ENCODE data around the gene TRIM52. TPM values are rescaled to one million over a fixed set of nuclear protein-coding genes. Genes with fewer than 3 reads are reported as not detected.
A peak's percentile ranks its signal among the peaks of the same experiment; 100 is the strongest.
"Not testable (repeated sequence)": the region's sequence is repeated elsewhere in the genome, so short reads cannot be mapped to it uniquely, and the experiment has no call there.

Gene TRIM52
- polyA plus RNA-seq, 4 donors: 2.4 to 29.7 (median 7.2) TPM

DNA sequence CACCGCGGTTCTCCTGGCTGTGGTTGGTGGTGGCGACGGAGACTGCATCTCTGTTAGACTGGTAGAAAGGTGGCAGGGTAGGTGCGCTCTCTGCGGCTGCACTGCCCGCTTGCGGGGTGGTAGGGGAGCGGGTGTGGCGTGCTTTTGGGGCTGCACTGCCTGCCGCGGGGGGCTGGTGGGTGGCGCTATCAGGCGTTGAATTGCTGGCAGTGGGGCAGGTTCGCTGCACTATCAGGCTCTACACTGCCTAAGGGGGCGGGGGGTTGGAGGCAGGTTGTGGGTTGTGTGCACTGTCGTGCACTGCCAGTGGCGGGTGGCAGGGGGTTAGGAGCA is 21.0 kb upstream of the TRIM52 start:
- WGBS, 3 donors: 86 to 93% (median 90%) methylated on average over 16 to 18 of the region's 18 CpGs
- Histone ChIP-seq H3K36me3 (ENCODE audit: control insufficient read depth in 3 of 3, insufficient read depth in 2 of 3, low read depth in 1 of 3, low read length in 3 of 3) (no peaks in the 10 kb centered on the region), H3K27ac (ENCODE audit: low read depth in 1 of 3, low read length in 2 of 3) (no peak overlapping the region), H3K4me3 (ENCODE audit: low read depth in 1 of 3, low read length in 3 of 3) (no peak overlapping the region), H3K9me3 (ENCODE audit: control insufficient read depth in 2 of 2, insufficient read depth in 1 of 2, low read depth in 1 of 2, low read length in 1 of 2) (no peaks in the 10 kb centered on the region), H3K4me1 (ENCODE audit: control insufficient read depth in 3 of 3, insufficient read depth in 2 of 3, low read depth in 1 of 3, low read length in 2 of 3) (no peaks in the 10 kb centered on the region), H3K27me3 (ENCODE audit: control insufficient read depth in 3 of 3, insufficient read depth in 3 of 3, low read length in 3 of 3) (no peaks in the 10 kb centered on the region)
- no peak for FAIRE-seq
- no peak for DNase-seq

DNA sequence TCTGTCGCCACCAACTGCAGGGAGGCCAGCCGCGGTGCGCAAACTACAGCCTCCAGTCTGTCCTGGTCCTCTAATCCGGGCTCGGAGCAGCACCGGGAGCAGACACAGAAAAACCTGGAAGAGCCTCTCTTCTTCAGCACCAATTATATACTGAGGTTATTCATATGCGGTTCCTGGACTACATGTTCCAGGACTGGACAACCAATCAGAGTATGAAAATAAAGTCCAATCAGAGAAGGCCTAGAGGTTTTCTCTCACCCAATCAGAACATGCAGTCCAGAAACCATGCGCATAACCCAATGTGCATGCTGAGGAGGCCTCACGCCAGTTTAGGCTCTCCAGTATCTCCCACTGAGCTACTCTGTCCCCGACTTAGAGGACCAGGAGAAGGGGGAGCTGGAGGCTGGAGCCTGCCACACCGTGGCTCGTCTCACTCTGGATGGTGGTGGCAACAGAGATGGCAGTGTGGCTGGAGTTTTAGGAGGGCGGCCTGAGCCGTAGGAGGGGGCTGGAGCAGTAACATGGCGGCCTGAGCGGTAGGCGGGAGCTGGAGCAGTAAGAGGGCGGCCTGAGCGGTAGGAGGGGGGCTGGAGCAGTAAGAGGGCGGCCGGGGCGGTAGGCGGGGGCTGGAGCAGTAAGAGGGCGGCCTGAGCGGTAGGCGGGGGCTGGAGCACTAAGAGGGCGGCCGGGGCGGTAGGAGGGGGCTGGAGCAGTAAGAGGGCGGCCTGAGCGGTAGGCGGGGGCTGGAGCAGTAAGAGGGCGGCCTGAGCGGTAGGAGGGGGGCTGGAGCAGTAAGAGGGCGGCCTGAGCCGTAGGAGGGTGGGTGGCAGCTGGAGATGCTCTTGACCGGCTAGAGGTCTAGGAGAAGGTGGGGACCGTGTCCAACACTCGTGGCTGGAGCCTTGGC is 20.4 kb upstream of the TRIM52 start:
- H3K36me3 ChIP-seq (ENCODE audit: control insufficient read depth in 3 of 3, insufficient read depth in 2 of 3, low read depth in 1 of 3, low read length in 3 of 3): no peaks in the 10 kb centered on the region
- H3K4me1 ChIP-seq (ENCODE audit: control insufficient read depth in 3 of 3, insufficient read depth in 2 of 3, low read depth in 1 of 3, low read length in 2 of 3): no peaks in the 10 kb centered on the region
- no peaks in the 10 kb centered on the region for H3K9me3 ChIP-seq (ENCODE audit: control insufficient read depth in 2 of 2, insufficient read depth in 1 of 2, low read depth in 1 of 2, low read length in 1 of 2)
- no peak for FAIRE-seq
- no peaks in the 10 kb centered on the region for H3K27me3 ChIP-seq (ENCODE audit: control insufficient read depth in 3 of 3, insufficient read depth in 3 of 3, low read length in 3 of 3)
- no peak overlapping the region for H3K27ac ChIP-seq (ENCODE audit: low read depth in 1 of 3, low read length in 2 of 3)
- no peak overlapping the region for H3K4me3 ChIP-seq (ENCODE audit: low read depth in 1 of 3, low read length in 3 of 3)
- no peak for DNase-seq
- 90 to 94% (median 94%) methylated on average over 39 to 40 of the region's 40 CpGs for WGBS, 3 donors

DNA sequence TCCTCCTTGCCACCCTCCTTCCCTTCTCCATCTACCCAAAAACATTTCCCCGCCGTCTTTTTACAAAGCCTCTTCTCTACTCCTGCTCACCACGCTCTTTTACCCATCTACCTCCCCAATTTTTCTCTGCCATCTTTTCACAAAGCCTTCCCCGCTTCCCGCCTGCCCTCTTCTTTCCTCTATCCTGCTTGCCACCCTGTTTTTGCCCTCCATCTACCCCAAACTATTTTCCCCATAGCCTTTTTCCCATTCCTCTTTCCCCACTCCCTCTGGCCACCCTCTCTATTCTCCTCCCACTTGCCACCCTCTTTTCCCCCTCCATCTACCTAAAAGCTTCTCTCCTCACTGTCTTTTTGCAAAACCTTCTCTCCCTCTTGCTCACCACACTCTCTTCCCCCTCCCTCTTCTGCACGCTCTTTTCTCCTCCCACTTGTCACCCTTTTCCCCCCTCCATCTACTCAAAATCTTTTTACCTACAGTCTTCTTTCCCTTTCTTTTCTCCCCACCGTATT is 19.4 kb upstream of the TRIM52 start:
- H3K9me3 ChIP-seq (ENCODE audit: control insufficient read depth in 2 of 2, insufficient read depth in 1 of 2, low read depth in 1 of 2, low read length in 1 of 2): no peaks in the 10 kb centered on the region
- no peaks in the 10 kb centered on the region for H3K27me3 ChIP-seq (ENCODE audit: control insufficient read depth in 3 of 3, insufficient read depth in 3 of 3, low read length in 3 of 3)
- no peak overlapping the region for H3K27ac ChIP-seq (ENCODE audit: low read depth in 1 of 3, low read length in 2 of 3)
- WGBS, 3 donors: 82 to 89% (median 87%) methylated on average over 7 of the region's 7 CpGs
- DNase-seq (no peak), FAIRE-seq (no peak)
- H3K4me3 ChIP-seq (ENCODE audit: low read depth in 1 of 3, low read length in 3 of 3): no peak overlapping the region
- no peaks in the 10 kb centered on the region for H3K4me1 ChIP-seq (ENCODE audit: control insufficient read depth in 3 of 3, insufficient read depth in 2 of 3, low read depth in 1 of 3, low read length in 2 of 3)
- no peaks in the 10 kb centered on the region for H3K36me3 ChIP-seq (ENCODE audit: control insufficient read depth in 3 of 3, insufficient read depth in 2 of 3, low read depth in 1 of 3, low read length in 3 of 3)

DNA sequence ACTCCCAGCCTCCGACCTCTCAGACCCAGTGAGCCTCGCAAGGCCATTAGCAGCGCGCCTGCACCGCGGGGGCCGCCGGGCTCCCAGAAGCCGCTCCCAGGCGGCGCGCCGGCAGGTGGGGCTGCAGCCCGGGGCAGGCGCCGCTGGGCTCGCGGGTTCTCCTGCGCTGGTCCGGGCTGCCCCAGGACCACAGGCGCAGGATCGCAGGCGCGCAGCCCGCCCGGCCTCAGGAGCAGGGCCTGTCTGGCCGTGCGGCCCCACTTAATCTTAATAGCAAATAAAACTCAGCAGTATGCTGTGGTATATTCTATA is 12.4 kb upstream of the TRIM52 start:
- H3K27ac ChIP-seq (ENCODE audit: low read depth in 1 of 3, low read length in 2 of 3); H3K4me1 ChIP-seq (ENCODE audit: control insufficient read depth in 3 of 3, insufficient read depth in 2 of 3, low read depth in 1 of 3, low read length in 2 of 3); FAIRE-seq; H3K27me3 ChIP-seq (ENCODE audit: control insufficient read depth in 3 of 3, insufficient read depth in 3 of 3, low read length in 3 of 3); H3K36me3 ChIP-seq (ENCODE audit: control insufficient read depth in 3 of 3, insufficient read depth in 2 of 3, low read depth in 1 of 3, low read length in 3 of 3); H3K9me3 ChIP-seq (ENCODE audit: control insufficient read depth in 2 of 2, insufficient read depth in 1 of 2, low read depth in 1 of 2, low read length in 1 of 2); H3K4me3 ChIP-seq (ENCODE audit: low read depth in 1 of 3, low read length in 3 of 3): not testable (repeated sequence)
- WGBS, 3 donors: 19 to 34% (median 22%) methylated on average over 28 of the region's 28 CpGs
- DNase-seq: peak; percentile 29 to 62

DNA sequence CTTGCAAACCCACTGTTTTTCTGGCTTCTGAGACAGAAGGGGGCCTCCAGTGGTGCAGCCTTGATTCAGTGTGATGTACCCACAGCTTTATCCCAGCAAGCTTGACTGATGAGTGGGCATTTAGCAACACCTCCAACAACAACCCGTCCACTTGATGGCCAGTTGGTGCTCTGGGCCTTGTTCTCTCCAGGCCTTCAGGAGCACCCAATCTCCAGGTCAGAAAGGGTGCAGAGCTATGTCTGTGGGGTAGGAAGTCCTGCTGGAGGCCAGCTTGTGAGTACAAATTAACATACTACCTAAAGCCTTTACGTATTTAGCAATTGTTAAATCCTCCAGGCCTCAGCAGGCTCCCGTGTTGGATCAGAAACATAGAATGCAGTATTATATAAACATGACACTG is 10.1 kb upstream of the TRIM52 start:
- no peak for DNase-seq
- Histone ChIP-seq H3K27ac (ENCODE audit: low read depth in 1 of 3, low read length in 2 of 3) (no peak overlapping the region), H3K4me3 (ENCODE audit: low read depth in 1 of 3, low read length in 3 of 3) (no peak overlapping the region), H3K36me3 (ENCODE audit: control insufficient read depth in 3 of 3, insufficient read depth in 2 of 3, low read depth in 1 of 3, low read length in 3 of 3) (no peaks in the 10 kb centered on the region), H3K27me3 (ENCODE audit: control insufficient read depth in 3 of 3, insufficient read depth in 3 of 3, low read length in 3 of 3) (no peaks in the 10 kb centered on the region), H3K9me3 (ENCODE audit: control insufficient read depth in 2 of 2, insufficient read depth in 1 of 2, low read depth in 1 of 2, low read length in 1 of 2) (no peaks in the 10 kb centered on the region), H3K4me1 (ENCODE audit: control insufficient read depth in 3 of 3, insufficient read depth in 2 of 3, low read depth in 1 of 3, low read length in 2 of 3) (no peaks in the 10 kb centered on the region)
- 86 to 87% (median 86%) methylated on average over 3 of the region's 3 CpGs for WGBS, 3 donors
- no peak for FAIRE-seq

DNA sequence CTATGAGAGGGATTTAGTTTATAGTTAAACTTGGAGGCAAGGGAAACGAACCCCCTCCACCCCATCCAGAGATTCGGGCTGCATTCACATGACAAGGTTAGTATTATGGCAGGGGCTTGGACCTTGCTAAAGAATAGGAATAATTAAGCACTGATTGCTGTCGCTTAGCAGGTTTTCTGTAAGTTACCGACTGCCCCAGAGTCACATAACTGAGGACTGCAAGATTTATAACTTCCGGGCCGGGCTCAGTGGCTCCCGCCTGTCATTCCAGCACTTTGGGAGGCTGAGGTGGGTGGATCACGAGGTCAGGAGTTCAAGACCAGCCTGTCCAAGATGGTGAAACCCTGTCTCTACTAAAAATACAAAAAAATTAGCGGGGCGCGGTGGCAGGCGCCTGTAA is 7.0 kb upstream of the TRIM52 start:
- H3K27me3 ChIP-seq (ENCODE audit: control insufficient read depth in 3 of 3, insufficient read depth in 3 of 3, low read length in 3 of 3); H3K27ac ChIP-seq (ENCODE audit: low read depth in 1 of 3, low read length in 2 of 3); H3K4me3 ChIP-seq (ENCODE audit: low read depth in 1 of 3, low read length in 3 of 3); FAIRE-seq; H3K9me3 ChIP-seq (ENCODE audit: control insufficient read depth in 2 of 2, insufficient read depth in 1 of 2, low read depth in 1 of 2, low read length in 1 of 2); DNase-seq; H3K4me1 ChIP-seq (ENCODE audit: control insufficient read depth in 3 of 3, insufficient read depth in 2 of 3, low read depth in 1 of 3, low read length in 2 of 3): not testable (repeated sequence)
- H3K36me3 ChIP-seq (ENCODE audit: control insufficient read depth in 3 of 3, insufficient read depth in 2 of 3, low read depth in 1 of 3, low read length in 3 of 3): peaks cover 0 to 17% (median 0%) of the 10 kb centered on the region in 3 donors
- 85 to 89% (median 88%) methylated on average over 12 of the region's 12 CpGs for WGBS, 3 donors

DNA sequence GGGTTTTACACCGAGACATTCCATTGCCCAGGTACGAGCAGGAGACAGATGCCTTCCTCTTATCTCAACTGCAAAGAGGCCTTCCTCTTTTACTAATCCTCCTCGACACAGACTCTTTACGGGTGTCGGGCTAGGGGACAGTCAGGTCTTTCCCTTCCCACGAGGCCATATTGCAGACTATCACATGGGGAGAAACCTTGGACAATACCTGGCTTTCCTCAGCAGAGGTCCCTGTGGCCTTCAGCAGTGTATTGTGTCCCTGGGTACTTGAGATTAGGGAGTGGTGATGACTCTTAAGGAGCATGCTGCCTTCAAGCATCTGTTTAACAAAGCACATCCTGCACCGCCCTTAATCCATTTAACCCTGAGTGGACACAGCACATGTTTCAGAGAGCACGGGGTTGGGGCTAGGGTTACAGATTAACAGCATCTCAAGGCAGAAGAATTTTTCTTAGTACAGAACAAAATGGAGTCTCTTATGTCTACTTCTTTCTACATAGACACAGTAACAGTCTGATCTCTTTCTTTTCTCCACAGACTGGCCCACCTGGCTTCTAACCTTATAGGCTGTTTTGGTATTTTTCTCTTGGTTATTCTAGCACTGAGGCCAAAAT is 6.5 kb upstream of the TRIM52 start:
- H3K27me3 ChIP-seq (ENCODE audit: control insufficient read depth in 3 of 3, insufficient read depth in 3 of 3, low read length in 3 of 3); DNase-seq; H3K4me1 ChIP-seq (ENCODE audit: control insufficient read depth in 3 of 3, insufficient read depth in 2 of 3, low read depth in 1 of 3, low read length in 2 of 3); H3K4me3 ChIP-seq (ENCODE audit: low read depth in 1 of 3, low read length in 3 of 3); H3K9me3 ChIP-seq (ENCODE audit: control insufficient read depth in 2 of 2, insufficient read depth in 1 of 2, low read depth in 1 of 2, low read length in 1 of 2); FAIRE-seq; H3K27ac ChIP-seq (ENCODE audit: low read depth in 1 of 3, low read length in 2 of 3): not testable (repeated sequence)
- peaks cover 0 to 20% (median 0%) of the 10 kb centered on the region in 3 donors for H3K36me3 ChIP-seq (ENCODE audit: control insufficient read depth in 3 of 3, insufficient read depth in 2 of 3, low read depth in 1 of 3, low read length in 3 of 3)
- 50 to 61% (median 60%) methylated on average over 8 of the region's 8 CpGs for WGBS, 3 donors

DNA sequence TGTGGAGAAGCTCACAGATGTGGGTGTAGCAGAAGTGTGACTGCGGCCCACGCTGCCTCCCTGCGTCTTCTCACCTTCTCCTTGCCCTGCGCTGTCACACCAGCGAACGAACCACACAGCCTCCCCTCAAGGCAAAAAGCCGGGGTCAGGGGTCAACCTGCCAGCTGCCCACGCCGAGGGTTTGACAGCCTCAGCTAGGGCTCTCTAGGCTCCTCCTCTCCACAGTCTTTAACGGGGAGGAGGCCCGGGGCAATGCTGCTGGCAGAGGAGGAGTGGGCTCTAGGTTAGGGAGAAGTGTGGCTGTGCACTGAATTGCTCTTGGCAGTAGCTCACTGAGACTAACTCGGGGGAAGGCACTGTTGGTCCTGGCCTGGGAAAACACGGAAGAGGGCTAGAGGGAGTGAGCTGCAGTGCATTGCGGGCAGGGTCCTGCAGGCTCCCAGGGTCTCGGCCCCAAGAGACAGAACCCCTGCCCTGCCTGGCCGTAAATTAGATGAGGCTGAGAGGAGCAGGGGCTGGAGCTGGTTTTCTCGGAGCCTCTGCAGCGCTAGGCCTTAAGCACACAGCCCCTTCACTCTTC is 4.2 kb upstream of the TRIM52 start:
- DNase-seq (no peak), FAIRE-seq (no peak)
- H3K36me3 ChIP-seq (ENCODE audit: control insufficient read depth in 3 of 3, insufficient read depth in 2 of 3, low read depth in 1 of 3, low read length in 3 of 3): peaks cover 0 to 20% (median 0%) of the 10 kb centered on the region in 3 donors
- peaks cover 0 to 2% (median 0%) of the 10 kb centered on the region in 3 donors for H3K4me1 ChIP-seq (ENCODE audit: control insufficient read depth in 3 of 3, insufficient read depth in 2 of 3, low read depth in 1 of 3, low read length in 2 of 3)
- H3K4me3 ChIP-seq (ENCODE audit: low read depth in 1 of 3, low read length in 3 of 3): no peak overlapping the region
- H3K27ac ChIP-seq (ENCODE audit: low read depth in 1 of 3, low read length in 2 of 3): no peak overlapping the region
- WGBS, 3 donors: 79 to 90% (median 88%) methylated on average over 18 of the region's 18 CpGs
- H3K27me3 ChIP-seq (ENCODE audit: control insufficient read depth in 3 of 3, insufficient read depth in 3 of 3, low read length in 3 of 3): no peaks in the 10 kb centered on the region
- H3K9me3 ChIP-seq (ENCODE audit: control insufficient read depth in 2 of 2, insufficient read depth in 1 of 2, low read depth in 1 of 2, low read length in 1 of 2): peaks cover 0 to 4% of the 10 kb centered on the region in 2 donors
